ENCODE measurements around the gene POLD1.

The POLD1 gene

DNA sequence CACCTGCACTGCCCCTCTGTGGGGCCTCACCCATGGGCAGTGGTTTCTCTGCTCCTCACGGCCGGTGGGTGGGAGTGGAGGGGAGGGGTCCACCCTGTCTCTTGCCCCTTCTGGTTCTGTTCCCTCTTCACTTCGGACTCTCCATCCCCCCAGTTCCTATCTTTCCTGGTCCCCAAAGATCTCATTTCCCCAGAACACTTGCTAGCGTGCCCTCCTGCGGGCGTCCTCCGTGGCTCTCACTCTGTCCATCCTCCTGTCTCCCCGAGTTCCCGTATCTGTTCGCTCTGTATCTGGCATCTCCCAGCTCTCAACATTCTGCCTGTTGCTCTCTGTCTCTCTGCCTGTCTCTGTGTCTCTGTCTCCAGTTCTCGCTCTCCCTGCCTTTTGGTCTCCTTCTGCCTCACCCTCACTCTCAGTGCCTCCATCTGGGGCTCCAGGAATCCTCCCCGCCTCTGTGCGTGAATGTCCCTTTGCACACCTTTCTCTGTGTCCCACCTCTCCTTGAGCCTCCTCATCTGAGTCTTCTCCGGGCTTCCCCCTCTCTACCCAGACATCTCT is 35.0 kb downstream of the POLD1 start:
- no peak for DNase-seq

GRCh38 chr19:50419580-50420035 is 35.5 kb downstream of the POLD1 start:
- no peak for DNase-seq

- no peak for DNase-seq
These were observed 36.0 kb downstream of the POLD1 start for GRCh38 chr19:50420127-50420526.

DNA sequence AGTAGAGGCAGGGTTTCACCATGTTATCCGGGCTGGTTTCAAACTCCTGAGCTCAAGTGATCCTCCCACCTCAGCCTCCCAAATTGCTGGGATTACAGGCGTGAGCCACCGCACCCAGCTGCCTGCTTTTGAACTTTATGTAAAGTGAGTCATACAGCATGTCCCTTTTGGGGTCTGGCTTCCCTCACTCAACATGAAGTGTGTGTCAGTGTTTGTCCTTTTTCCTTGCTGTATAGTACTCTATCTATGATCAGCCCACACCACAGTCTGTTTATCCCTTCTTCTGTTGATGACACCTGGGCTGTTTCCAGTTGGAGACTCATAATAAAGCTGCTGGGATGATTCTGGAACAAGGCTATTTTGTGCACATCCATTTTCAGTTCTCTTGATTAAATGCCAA is 36.7 kb downstream of the POLD1 start:
- DNase-seq, result no peak

DNA sequence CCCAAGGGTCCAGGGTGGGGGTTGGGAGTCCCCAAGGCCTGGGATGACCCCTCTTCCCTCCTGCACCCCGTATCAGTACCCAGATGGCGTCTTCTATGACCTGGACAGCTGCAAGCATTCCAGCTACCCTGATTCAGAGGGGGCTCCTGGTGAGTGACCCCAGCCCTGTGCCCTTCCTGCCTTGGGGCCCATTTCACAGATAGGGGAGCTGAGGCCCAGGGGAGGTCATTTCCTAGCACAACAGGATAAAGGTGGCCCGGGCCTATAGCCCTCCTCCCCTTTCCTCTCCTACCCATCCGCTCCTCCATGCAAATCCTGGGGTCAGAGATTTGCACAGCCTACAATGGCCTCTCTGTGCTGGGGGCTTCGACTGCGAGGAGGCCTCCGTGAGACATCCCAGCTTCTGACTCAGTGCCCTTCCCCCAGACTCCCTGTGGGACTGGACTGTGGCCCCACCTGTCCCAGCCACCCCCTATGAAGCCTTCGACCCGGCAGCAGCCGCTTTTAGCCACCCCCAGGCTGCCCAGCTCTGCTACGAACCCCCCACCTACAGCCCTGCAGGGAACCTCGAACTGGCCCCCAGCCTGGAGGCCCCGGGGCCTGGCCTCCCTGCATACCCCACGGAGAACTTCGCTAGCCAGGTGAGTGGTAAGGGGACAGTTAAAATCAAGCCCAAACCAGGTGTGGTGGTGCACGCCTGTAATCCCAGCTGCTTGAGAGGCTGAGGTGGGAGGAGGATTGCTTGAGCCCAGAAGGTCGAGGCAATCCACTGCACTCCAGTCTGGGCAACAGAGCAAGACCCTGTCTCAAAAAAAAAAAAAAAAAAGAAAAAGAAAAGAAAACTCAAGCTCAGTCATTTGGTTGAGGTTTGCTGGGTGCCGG is 38.5 kb downstream of the POLD1 start:
- no peak for DNase-seq

- no peak for DNase-seq
These were observed 39.3 kb downstream of the POLD1 start for GRCh38 chr19:50423279-50424113.

- DNase-seq, result no peak
These were observed 41.4 kb downstream of the POLD1 start for GRCh38 chr19:50425581-50425980.

DNA sequence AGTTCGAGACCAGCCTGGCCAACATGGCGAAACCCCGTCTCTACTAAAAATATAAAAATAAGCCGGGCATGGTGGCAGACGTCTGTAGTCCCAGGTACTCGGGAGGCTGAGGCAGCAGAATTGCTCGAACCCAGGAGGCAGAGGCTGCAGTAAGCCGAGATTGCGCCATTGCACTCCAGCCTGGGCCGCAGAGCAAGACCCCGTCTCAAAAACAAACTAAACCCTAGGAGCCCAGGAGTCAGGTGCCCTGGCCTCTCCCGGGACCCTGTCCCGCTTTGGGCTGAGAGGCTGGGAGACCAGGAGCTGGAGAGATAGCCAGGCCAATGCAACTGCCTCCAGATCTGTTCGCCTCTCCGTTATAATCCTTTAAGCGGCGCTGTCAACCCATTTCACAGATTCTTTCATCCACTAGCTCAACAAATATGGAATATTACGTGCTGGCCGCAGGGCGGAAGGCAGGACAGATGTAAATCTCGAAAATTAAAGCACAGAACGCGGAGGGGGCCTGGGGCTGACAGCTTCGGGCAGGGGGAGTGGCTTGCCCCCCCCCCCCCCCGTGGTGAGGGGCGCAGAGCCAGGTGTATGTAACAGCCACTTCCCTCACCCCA is 43.3 kb downstream of the POLD1 start:
- DNase-seq, result no peak

DNA sequence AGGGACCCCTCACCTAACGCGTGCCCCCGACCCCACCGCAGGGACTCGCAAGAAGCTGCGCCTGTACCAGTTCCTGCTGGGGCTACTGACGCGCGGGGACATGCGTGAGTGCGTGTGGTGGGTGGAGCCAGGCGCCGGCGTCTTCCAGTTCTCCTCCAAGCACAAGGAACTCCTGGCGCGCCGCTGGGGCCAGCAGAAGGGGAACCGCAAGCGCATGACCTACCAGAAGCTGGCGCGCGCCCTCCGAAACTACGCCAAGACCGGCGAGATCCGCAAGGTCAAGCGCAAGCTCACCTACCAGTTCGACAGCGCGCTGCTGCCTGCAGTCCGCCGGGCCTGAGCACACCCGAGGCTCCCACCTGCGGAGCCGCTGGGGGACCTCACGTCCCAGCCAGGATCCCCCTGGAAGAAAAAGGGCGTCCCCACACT is 43.9 kb downstream of the POLD1 start:
- DNase-seq, result peak; percentile 51 to 83

- no peak for DNase-seq
These were observed 44.8 kb downstream of the POLD1 start for GRCh38 chr19:50428772-50429463.

GRCh38 chr19:50430888-50431342 is 46.8 kb downstream of the POLD1 start:
- DNase-seq, result peak in 1 of 2 donors; percentile 57

DNA sequence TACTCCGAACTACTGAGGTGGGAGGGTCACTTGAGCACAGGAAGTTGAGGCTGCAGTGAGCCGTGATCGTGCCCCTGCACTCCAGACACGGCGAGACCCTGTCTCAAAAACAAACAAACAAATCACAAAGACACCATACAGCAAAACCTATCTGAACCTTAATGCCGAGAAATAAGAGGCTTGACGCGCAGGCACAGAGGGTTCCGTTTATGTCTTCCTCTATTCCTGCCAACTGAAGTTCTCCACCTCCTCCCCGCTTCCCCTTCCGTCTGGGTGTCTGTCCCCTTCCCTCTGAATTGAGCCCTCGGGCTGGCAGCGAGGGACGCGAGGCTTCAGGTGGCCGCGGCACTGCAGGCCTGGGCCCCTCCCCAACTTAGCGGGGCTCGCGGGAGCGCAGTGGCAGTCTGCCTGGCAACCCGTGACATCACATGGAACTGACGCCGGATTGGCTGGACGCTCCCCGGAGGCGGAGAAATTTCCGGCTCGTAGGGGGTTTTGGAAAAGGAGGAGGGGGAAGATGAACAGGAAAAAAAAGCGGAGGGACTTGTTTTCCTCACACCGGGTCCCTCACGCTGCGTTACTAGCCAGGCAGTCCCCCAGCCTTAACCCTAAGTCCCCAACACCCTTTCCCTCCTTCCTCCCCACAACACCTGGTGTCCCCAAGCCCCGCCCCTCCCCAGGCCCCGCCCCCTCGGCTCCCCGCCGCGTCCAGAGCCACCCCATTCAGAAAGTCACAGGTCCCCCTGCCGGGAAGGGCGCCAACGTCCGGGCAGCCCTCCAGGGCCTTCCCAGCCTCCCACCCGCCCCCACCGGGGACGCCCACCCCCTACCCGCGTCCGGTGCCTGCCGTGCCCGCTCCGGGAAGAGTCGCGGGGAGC is 47.4 kb downstream of the POLD1 start:
- DNase-seq, result peak; percentile 88 to 92

DNA sequence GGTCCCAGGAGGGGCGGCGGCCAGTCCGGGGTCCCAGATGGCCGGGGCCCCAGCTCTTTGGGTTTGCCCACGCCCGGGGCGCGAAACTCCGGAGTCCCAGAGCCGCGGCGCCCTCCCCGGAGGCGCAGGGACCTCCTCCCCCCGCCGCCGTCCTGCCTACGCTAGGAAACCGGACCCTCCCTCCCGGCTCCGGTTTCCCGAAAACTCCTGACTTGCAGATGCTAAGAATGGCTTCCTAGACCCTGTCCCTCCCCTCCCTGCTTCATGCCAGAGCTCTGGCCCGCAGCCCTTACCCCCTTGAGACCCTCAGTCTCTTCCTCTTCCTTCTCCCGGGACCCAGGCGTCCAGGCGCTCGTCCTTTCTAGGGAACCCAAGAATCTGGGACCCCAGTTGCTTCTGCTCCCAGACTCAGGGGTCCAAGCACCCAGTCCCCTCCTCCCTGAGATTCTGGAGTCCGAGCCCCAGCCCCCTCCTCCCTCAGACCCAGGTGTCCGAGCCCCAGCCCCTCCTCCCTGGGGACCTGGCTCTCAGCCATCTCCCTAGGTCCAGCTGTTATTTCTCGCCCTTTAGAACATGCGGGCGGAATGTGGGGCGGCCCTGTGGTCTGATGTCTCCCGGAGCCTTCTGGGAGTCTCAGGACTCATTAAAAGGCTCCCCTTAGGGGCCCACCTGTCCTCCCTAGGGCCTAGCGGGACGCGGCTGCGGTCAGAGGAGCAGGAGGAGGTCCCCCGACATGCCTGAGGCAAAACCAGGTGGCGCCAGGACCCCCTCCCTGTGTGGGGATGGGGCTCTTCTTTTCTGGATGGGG is 48.3 kb downstream of the POLD1 start, which contains the start of gene MYBPC2:
TSS of gene MYBPC2 (plus strand) at position 672 of the 808 bp plus-strand sequence. CDS start at position 734, 62 bp downstream.
- no peak for DNase-seq

DNA sequence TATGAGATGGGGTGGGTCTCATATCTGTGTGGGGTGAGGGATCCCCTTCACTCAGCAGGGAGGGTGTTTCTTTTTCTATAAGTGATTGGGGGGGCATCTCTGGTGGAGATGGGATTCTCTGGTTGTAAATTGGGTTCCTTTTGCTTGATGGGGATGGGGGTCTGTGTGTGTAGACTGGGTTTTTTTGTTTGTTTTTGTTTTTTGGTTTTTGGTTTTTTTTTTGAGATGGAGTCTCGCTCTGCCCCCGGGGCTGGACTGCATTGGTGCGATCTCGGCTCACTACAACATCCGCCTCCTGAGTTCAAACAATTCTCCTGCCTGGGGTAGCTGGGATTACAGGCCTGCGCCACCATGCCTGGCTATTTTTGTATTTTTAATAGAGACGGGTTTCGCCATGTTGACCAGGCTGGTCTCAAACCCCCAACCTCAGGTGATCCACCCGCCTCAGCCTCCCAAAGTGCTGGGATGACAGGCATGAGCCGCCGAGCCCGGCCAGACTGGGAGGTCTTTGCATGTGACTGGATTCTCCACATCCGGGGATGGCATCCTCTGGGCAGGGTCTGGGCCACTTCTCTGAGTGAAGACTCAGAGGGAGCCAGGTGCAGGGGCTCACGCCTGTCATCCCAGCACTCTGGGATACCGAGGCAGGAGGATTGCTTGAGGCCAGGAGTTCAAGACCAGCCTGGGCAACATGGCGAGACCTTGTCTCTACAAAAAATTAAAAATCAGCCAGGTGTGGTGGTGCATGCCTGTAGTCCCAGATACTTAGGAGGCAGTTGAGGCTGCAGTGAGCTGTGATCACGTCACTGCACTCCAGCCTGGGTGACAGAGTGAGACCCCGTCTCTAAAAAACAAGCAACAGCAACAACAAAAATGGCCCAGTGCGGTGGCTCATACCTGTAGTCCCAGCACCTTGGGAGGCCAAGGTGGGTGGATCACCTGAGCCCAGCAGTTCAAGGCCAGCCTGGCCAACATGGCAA is 49.3 kb downstream of the POLD1 start:
- DNase-seq, result no peak

GRCh38 chr19:50434525-50434924 is 50.4 kb downstream of the POLD1 start:
- peak in 1 of 2 donors; percentile 35 for DNase-seq

GRCh38 chr19:50435221-50435620 is 51.1 kb downstream of the POLD1 start:
- DNase-seq, result no peak

DNA sequence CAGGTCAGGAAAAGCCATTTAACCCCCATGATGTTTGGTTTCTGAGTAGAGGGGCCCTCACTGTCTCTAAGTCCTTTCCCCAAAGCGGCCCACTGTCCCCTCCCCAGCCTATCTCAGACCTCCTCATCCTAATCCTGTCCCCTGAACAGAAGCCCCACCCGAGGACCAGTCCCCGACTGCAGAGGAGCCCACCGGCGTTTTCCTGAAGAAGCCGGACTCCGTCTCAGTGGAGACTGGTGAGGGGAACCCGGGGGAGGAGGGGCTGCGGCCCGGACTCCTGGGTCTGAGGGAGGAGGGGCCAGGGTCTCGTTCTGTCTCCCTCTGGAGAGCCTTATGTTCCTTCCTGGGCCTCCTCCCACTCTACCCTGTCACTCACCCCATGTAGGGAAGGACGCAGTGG is 51.5 kb downstream of the POLD1 start:
- no peak for DNase-seq

- no peak for DNase-seq
These were observed 53.8 kb downstream of the POLD1 start for GRCh38 chr19:50437862-50438449.

All from CD4-positive, alpha-beta T cell treated with Interferon alpha-2 for 1 hour (primary cell).